A549 (cell line): Measurements from ENCODE around the gene TTLL11. TPM values are rescaled to one million over a fixed set of nuclear protein-coding genes. Genes with fewer than 3 reads are reported as not detected.

Source experiments
- ATAC-seq, 2 experiments: fragments of 200-7000 bp in 1 of 2; fragments of >200 bp in 1 of 2; cut with Nextera tagmentation in 1 of 2; cut with Tn5 transposase in 1 of 2; 3 replicates each; pipeline versions ENCODE4 v1.8.0 to v1.9.1; 2018 to 2020; ENCODE audit warnings: mild to moderate bottlenecking in 1 of 2, moderate library complexity in 1 of 2
- CTCF ChIA-PET: fragments of 300-600 bp; sonication (Branson Sonifier 250); formaldehyde crosslinking; extraction: SDS; loops from one replicate; lab custom pipeline; 2021; ENCODE audit warnings: antibody characterized with exemption, inconsistent platforms; lab: Yijun Ruan, JAX
- POLR2A ChIA-PET: fragments of 350-600 bp; formaldehyde crosslinking; extraction: SDS; loops from one replicate; lab custom pipeline; 2021; ENCODE audit warnings: antibody characterized with exemption, inconsistent platforms; lab: Yijun Ruan, JAX
- DNase-seq, 2 experiments: peaks; one replicate each; pipeline versions ENCODE4 v3.0.0 to v3.0.0-alpha.2; 2011 to 2016; ENCODE audit warnings: low read depth in 1 of 2, low spot score in 1 of 2
- FAIRE-seq: peaks from 2 replicates; lab custom pipeline; 2011; peaks lifted over from hg19 to GRCh38; lab: Jason Lieb, UNC
- H3K27ac ChIP-seq, 2 experiments: fragments of >200 bp; sonication (Bioruptor Twin); formaldehyde crosslinking; 3 replicates each; pipeline ENCODE4 v1.5.1; 2016 to 2017
- H3K4me1 ChIP-seq: fragments of >200 bp; sonication (Bioruptor Twin); formaldehyde crosslinking; 3 replicates; pipeline ENCODE4 v1.6.1; 2016
- H3K4me2 ChIP-seq: fragments of >200 bp; sonication (Bioruptor Twin); formaldehyde crosslinking; 3 replicates; pipeline ENCODE4 v1.6.1; 2016
- H3K4me3 ChIP-seq: fragments of >200 bp; sonication (Bioruptor Twin); formaldehyde crosslinking; 3 replicates; pipeline ENCODE4 v1.5.1; 2016
- H3K9me3 ChIP-seq: fragments of >200 bp; sonication (Bioruptor Twin); formaldehyde crosslinking; 3 replicates; pipeline ENCODE4 v1.6.1; 2016
- ATOH8 ChIP-seq: fragments of 250-450 bp; sonication (Bioruptor Pico); IDR thresholded peaks from 2 replicates; pipeline ENCODE4 v1.5.0; 2020; ENCODE audit warnings: low read depth, mild to moderate bottlenecking, moderate library complexity
- BHLHE40 ChIP-seq: IDR thresholded peaks from 2 replicates; pipeline ENCODE4 v1.6.1; 2012; ENCODE audit warnings: low read depth, low read length, inconsistent platforms
- CEBPB ChIP-seq, 2 experiments: fragments of >200 bp in 1 of 2; sonication (Bioruptor Twin) in 1 of 2; formaldehyde crosslinking in 1 of 2; IDR thresholded peaks; 2 replicates each; pipeline ENCODE4 v1.6.1; 2012 to 2016
- CHD2 ChIP-seq: fragments of 150-350 bp; IDR thresholded peaks from 2 replicates; pipeline ENCODE4 v1.6.1; 2014; ENCODE audit warnings: low read length; ENCODE audit not compliant: partially characterized antibody
- CHD4 ChIP-seq: fragments of 200-600 bp; sonication (generic); IDR thresholded peaks from 2 replicates; pipeline ENCODE4 v1.6.1; 2016; ENCODE audit warnings: antibody characterized with exemption, mild to moderate bottlenecking, borderline replicate concordance
- CTCF ChIP-seq: fragments of >200 bp; sonication (Bioruptor Twin); formaldehyde crosslinking; IDR thresholded peaks from 3 replicates; pipeline ENCODE4 v1.5.1; 2016
- EHF ChIP-seq: fragments of 250-450 bp; sonication (Bioruptor Pico); IDR thresholded peaks from 2 replicates; pipeline ENCODE4 v1.5.0; 2020; ENCODE audit warnings: mild to moderate bottlenecking
- ELK1 ChIP-seq: fragments of 150-350 bp; IDR thresholded peaks from 2 replicates; pipeline ENCODE4 v1.6.1; 2014; ENCODE audit warnings: low read depth, mild to moderate bottlenecking, low read length
- EP300 ChIP-seq, 2 experiments: fragments of >200 bp; sonication (Bioruptor Twin); formaldehyde crosslinking; IDR thresholded peaks; 2 replicates in 1 of 2; 3 replicates in 1 of 2; pipeline ENCODE4 v1.6.1; 2016 to 2017
- ESRRA ChIP-seq: fragments of 150-350 bp; IDR thresholded peaks from 2 replicates; pipeline ENCODE4 v1.6.1; 2014; ENCODE audit warnings: mild to moderate bottlenecking, low read length, borderline replicate concordance
- FOSL2 ChIP-seq, 2 experiments: fragments of 450-650 bp in 1 of 2; fragments of >200 bp in 1 of 2; sonication (Bioruptor Twin) in 1 of 2; formaldehyde crosslinking; IDR thresholded peaks; 2 replicates each; pipeline versions ENCODE4 v1.5.0 to v1.6.1; 2016 to 2020; ENCODE audit warnings: mild to moderate bottlenecking in 1 of 2, moderate library complexity in 1 of 2
- HEYL ChIP-seq: fragments of 250-450 bp; sonication (Bioruptor Pico); IDR thresholded peaks from 2 replicates; pipeline ENCODE4 v1.8.0; 2021; ENCODE audit warnings: mild to moderate bottlenecking, moderate library complexity
- JUN ChIP-seq, 2 experiments: fragments of >200 bp; sonication (Bioruptor Twin); formaldehyde crosslinking; IDR thresholded peaks; 2 replicates in 1 of 2; 3 replicates in 1 of 2; pipeline ENCODE4 v1.6.1; 2016 to 2017
- KDM1A ChIP-seq: fragments of 200-600 bp; sonication (generic); IDR thresholded peaks from 2 replicates; pipeline ENCODE4 v1.6.1; 2016; ENCODE audit warnings: low read depth, mild to moderate bottlenecking
- PHF8 ChIP-seq: fragments of 200-600 bp; sonication (generic); IDR thresholded peaks from 2 replicates; pipeline ENCODE4 v1.6.1; 2016; ENCODE audit warnings: low read depth, mild to moderate bottlenecking, antibody characterized with exemption, moderate library complexity, borderline replicate concordance
- POLR2A ChIP-seq: IDR thresholded peaks from 2 replicates; pipeline ENCODE4 v1.6.1; 2012; ENCODE audit warnings: mild to moderate bottlenecking, low read length
- POLR2AphosphoS2 ChIP-seq: conservative IDR thresholded peaks from 2 replicates; pipeline ENCODE4 v1.6.1; 2012; ENCODE audit warnings: low read length, improper control_type of control experiment, inconsistent platforms
- REST ChIP-seq: fragments of 200-600 bp; sonication (generic); IDR thresholded peaks from 2 replicates; pipeline ENCODE4 v1.6.1; 2016; ENCODE audit warnings: antibody characterized with exemption, mild to moderate bottlenecking, moderate library complexity
- SREBF2 ChIP-seq: fragments of 450-650 bp; IDR thresholded peaks from 2 replicates; pipeline ENCODE4 v1.6.1; 2014; ENCODE audit warnings: mild to moderate bottlenecking, moderate library complexity
- ZNF302 ChIP-seq: fragments of 250-450 bp; sonication (Bioruptor Pico); IDR thresholded peaks from 2 replicates; pipeline ENCODE4 v1.9.0; 2021; ENCODE audit warnings: inconsistent platforms, mild to moderate bottlenecking, moderate library complexity
- ZSCAN20 ChIP-seq: fragments of 250-450 bp; sonication (Bioruptor Pico); IDR thresholded peaks from 2 replicates; pipeline ENCODE4 v1.8.0; 2022; ENCODE audit warnings: mild to moderate bottlenecking, moderate library complexity
- WGBS: methylation state at CpG from one replicate; pipeline ENCODE4 v1.1.6; 2017; ENCODE audit errors: missing lambda C conversion rate; 5-methylcytosine and 5-hydroxymethylcytosine counted together
- polyA plus RNA-seq, 4 experiments: library from polyadenylated mRNA; depleted of rRNA in 3 of 4; stranded (reverse); fragments of >200 nt; fragmentation: RNase III in 1 of 4; extraction: RNeasy Plus Mini Kit Qiagen cat#74134 plus additional on column Dnase treatment in 1 of 4; gene quantifications; 2 replicates in 3 of 4; 3 replicates in 1 of 4; pipeline ENCODE4 v1.2.3, GENCODE V29; 2011 to 2017
- TF ChIP-seq, protein P1 (sequence below): fragments of 250-450 bp; sonication (Bioruptor Pico); IDR thresholded peaks from 2 replicates; pipeline ENCODE4 v1.5.0; 2021; ENCODE audit warnings: mild to moderate bottlenecking, moderate library complexity, borderline replicate concordance
- TF ChIP-seq, protein P2 (sequence below): IDR thresholded peaks from 2 replicates; pipeline ENCODE4 v1.6.1; 2012

TTLL11 gene
- polyA plus RNA-seq, 2 of the 4 experiments (the other 2 are of a cell fraction) = 1.8 to 2.6 TPM

GRCh38 chr9:121839726-121840500, 253.2 kb downstream of the TTLL11 start:
- CTCF ChIA-PET = interaction anchor here (1.4 kb wide), 1 partner anchor 290 kb away, joined by 3 read pairs; no protein-coding TSS in a partner anchor
- no peak overlapping the region for H3K4me3 ChIP-seq
- WGBS = 74% methylated on average over 16 of the region's 16 CpGs
- TF ChIP-seq ELK1 (no peak), CTCF (no peak), CHD4 (no peak), HEYL (CRISPR knock-in tag) (no peak), BHLHE40 (no peak), EP300 (IDR thresholded peaks at IDR 0.05) (no peak), CHD2 (no peak), POLR2AphosphoS2 (no peak), JUN (IDR thresholded peaks at IDR 0.05) (no peak), PHF8 (no peak), ATOH8 (no peak), EHF (no peak)
- TF ChIP-seq, protein P1, sequence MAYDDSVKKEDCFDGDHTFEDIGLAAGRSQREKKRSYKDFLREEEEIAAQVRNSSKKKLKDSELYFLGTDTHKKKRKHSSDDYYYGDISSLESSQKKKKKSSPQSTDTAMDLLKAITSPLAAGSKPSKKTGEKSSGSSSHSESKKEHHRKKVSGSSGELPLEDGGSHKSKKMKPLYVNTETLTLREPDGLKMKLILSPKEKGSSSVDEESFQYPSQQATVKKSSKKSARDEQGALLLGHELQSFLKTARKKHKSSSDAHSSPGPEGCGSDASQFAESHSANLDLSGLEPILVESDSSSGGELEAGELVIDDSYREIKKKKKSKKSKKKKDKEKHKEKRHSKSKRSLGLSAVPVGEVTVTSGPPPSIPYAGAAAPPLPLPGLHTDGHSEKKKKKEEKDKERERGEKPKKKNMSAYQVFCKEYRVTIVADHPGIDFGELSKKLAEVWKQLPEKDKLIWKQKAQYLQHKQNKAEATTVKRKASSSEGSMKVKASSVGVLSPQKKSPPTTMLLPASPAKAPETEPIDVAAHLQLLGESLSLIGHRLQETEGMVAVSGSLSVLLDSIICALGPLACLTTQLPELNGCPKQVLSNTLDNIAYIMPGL (CRISPR knock-in tag) = no peak
- TF ChIP-seq, protein P2, sequence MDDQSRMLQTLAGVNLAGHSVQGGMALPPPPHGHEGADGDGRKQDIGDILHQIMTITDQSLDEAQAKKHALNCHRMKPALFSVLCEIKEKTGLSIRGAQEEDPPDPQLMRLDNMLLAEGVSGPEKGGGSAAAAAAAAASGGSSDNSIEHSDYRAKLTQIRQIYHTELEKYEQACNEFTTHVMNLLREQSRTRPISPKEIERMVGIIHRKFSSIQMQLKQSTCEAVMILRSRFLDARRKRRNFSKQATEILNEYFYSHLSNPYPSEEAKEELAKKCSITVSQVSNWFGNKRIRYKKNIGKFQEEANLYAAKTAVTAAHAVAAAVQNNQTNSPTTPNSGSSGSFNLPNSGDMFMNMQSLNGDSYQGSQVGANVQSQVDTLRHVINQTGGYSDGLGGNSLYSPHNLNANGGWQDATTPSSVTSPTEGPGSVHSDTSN = no peak
- POLR2A ChIA-PET = no interaction called here
- no peaks in the 10 kb centered on the region for H3K9me3 ChIP-seq
- FAIRE-seq = no peak
- peaks cover 13% of the 10 kb centered on the region; the same call in 2 of the 3 replicates for H3K4me1 ChIP-seq
- H3K27ac ChIP-seq = no peak overlapping the region
- H3K4me2 ChIP-seq = no peak overlapping the region
- no peak for DNase-seq
- ATAC-seq = no peak

GRCh38 chr9:121838746-121839669, 254.1 kb downstream of the TTLL11 start:
- POLR2A ChIA-PET = no interaction called here
- 78% methylated on average over 23 of the region's 23 CpGs for WGBS
- TF ChIP-seq JUN (IDR thresholded peaks at IDR 0.05) = no peak
- TF ChIP-seq CHD4 = no peak
- no peak for TF ChIP-seq FOSL2 (IDR thresholded peaks at IDR 0.05)
- no peak for TF ChIP-seq FOSL2 (CRISPR knock-in tag; IDR thresholded peaks at IDR 0.05)
- no peak for TF ChIP-seq ZNF302
- no peak for TF ChIP-seq ESRRA
- no peak for TF ChIP-seq POLR2A
- no peak for TF ChIP-seq EP300 (IDR thresholded peaks at IDR 0.05)
- TF ChIP-seq CEBPB (IDR thresholded peaks at IDR 0.05) = no peak
- no peak for TF ChIP-seq REST
- TF ChIP-seq KDM1A = no peak
- no peak for TF ChIP-seq HEYL (CRISPR knock-in tag)
- TF ChIP-seq SREBF2 = no peak
- TF ChIP-seq ZSCAN20 (CRISPR knock-in tag) = no peak

More at GRCh38 chr9:121838746-121839669, 254.1 kb downstream of the TTLL11 start:
- DNase-seq = no peak
- Histone ChIP-seq H3K4me3 (no peak overlapping the region), H3K4me1 (peaks cover 13% of the 10 kb centered on the region; the same call in 2 of the 3 replicates), H3K27ac (no peak overlapping the region), H3K9me3 (no peaks in the 10 kb centered on the region), H3K4me2 (no peak overlapping the region)
- no peak for ATAC-seq
- CTCF ChIA-PET = interaction anchor here (0.8 kb wide), 1 partner anchor 8 kb away, joined by 3 read pairs; no protein-coding TSS in a partner anchor
- FAIRE-seq = no peak
